Adrenal gland (tissue), 12 donors: ENCODE data around the gene TTLL5. TPM values are rescaled to one million over a fixed set of nuclear protein-coding genes. Genes with fewer than 3 reads are reported as not detected.

ENCODE experiments used
- DNase-seq, 7 donors: peaks; one replicate each; pipeline ENCODE4 v3.0.0-alpha.2; 2019 to 2020
- H3K27ac ChIP-seq, 5 donors: fragments of 200-600 bp; sonication (generic) in 4 of 5; 1 replicate in 3 of 5; 2 replicates in 2 of 5; pipeline versions ENCODE4 v1.5.1 to v1.8.0; 2016 to 2020; ENCODE audit warnings: mild to moderate bottlenecking in 1 of 5
- H3K27me3 ChIP-seq: fragments of 200-600 bp; 2 replicates; pipeline ENCODE4 v1.8.0; 2021
- H3K36me3 ChIP-seq, 2 donors: fragments of 200-600 bp; replicated peaks in 1 of 2; 1 replicate in 1 of 2; 2 replicates in 1 of 2; pipeline versions ENCODE4 v1.5.1 to v1.8.0; 2018 to 2022
- H3K4me1 ChIP-seq, 2 donors: fragments of 200-600 bp; replicated peaks in 1 of 2; 1 replicate in 1 of 2; 2 replicates in 1 of 2; pipeline versions ENCODE4 v1.5.1 to v1.8.0; 2018 to 2021
- H3K4me3 ChIP-seq, 4 donors: fragments of 200-600 bp; sonication (generic) in 3 of 4; one replicate each; pipeline ENCODE4 v1.5.1; 2016 to 2018
- H3K9me3 ChIP-seq, 3 donors: fragments of 200-600 bp; sonication (generic) in 1 of 3; replicated peaks in 1 of 3; 1 replicate in 2 of 3; 2 replicates in 1 of 3; pipeline versions ENCODE4 v1.5.1 to v1.8.0; 2016 to 2021
- POLR2A ChIP-seq, 2 donors: fragments of 450-650 bp; IDR thresholded peaks; one replicate each; pipeline ENCODE4 v1.6.1; 2017; ENCODE audit warnings: antibody characterized with exemption in 2 of 2, mild to moderate bottlenecking in 2 of 2, moderate library complexity in 1 of 2
- WGBS, 4 donors: extraction: QIAGEN DNeasy Blood & Tissue Kit in 2 of 4; methylation state at CpG; one replicate each; pipeline versions ENCODE4 v1.1.5 to v1.1.7; 2013 to 2017; 5-methylcytosine and 5-hydroxymethylcytosine counted together
- intact Hi-C, 2 donors: fragments of 100-400 bp; cut with DNase I; formaldehyde crosslinking; loops; one replicate each; pipeline versions ENCODE4 v1.14.1 to v1.15.0; 2022 to 2023
- polyA plus RNA-seq, 3 donors: library from polyadenylated mRNA; stranded (reverse); fragments of 200-250 nt in 2 of 3; fragments of 350-450 nt in 1 of 3; fragmentation: Illumina TruSeq in 1 of 3; extraction: RNeasy Lipid Tissue Mini Kit (QIAGEN cat#74804) in 1 of 3; gene quantifications; one replicate each; pipeline ENCODE4 v1.2.3, GENCODE V29; 2013 to 2014
- total RNA-seq, 9 donors: library from RNA; depleted of rRNA in 4 of 9; stranded (reverse); fragments of >200 nt in 4 of 9; fragments of 120-200 nt in 1 of 9; fragmentation: NEBNext Ultra II Directional in 1 of 9; extraction: Animal tissue kit (Norgen Biotek cat#: 25700) in 1 of 9; gene quantifications; one replicate each; pipeline versions ENCODE4 v1.1.0 to v1.2.4, GENCODE V29; 2013 to 2023
- TF ChIP-seq, protein P1 (sequence below), 6 experiments: fragments of 450-650 bp in 4 of 6; fragments of 200-600 bp in 2 of 6; sonication (generic) in 1 of 6; IDR thresholded peaks; 1 replicate in 5 of 6; 2 replicates in 1 of 6; pipeline versions ENCODE4 v1.5.1 to v1.8.0; 2016 to 2021; ENCODE audit warnings: antibody characterized with exemption in 6 of 6, mild to moderate bottlenecking in 2 of 6, moderate library complexity in 1 of 6
- donor health status: healthy with polysubstance abuse.
- donor health status: Bipolar disorder and iron deficiency.
- donor health status: DM: yes; HTN: yes; CAD: no.
- donor health status: DM: no; HTN: no; CAD: no.
- donor health status: DM: no; HTN: no; CAD: no.
- donor health status: DM: yes; HTN: yes; CAD: no.

The TTLL5 gene
- total and polyA plus RNA-seq, 12 donors = 12.7 to 34.0 (median 24.1) TPM

DNA sequence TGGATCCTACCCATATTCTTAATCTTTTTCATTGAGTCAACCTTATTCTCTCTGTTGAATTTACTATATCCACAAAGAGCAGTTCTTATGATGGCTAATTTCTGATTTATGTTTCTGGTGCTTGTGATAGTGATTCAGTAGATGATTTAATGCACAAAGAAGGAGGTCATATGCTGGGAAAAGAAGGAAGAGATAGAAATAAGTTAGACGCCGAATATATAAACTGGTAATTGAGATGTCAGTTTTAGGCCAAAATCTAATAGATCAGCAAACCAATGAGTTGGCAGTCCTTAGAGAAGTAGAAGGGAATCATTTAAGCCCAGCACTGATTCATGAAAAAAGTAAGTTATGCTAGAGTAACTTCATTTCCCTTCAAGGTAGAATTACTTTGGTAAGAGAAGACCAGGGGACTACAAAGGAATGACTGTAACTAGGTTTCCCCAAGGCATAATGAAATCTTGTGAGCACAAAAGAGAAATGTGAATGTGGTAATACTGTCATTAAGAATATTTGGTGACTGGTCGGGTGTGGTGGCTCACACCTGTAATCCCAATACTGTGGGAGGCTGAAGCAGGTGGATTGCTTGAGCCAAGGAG lies 188.4 kb downstream of the TTLL5 start:
- 67 to 83% (median 74%) methylated on average over 3 of the region's 3 CpGs for WGBS, 4 donors
- DNase-seq = no peak
- Histone ChIP-seq H3K27me3 (no peaks in the 10 kb centered on the region), H3K27ac (no peak overlapping the region), H3K4me3 (no peak overlapping the region), H3K9me3 (no peaks in the 10 kb centered on the region), H3K36me3 (no peaks in the 10 kb centered on the region), H3K4me1 (no peaks in the 10 kb centered on the region)
- TF ChIP-seq, protein P1, sequence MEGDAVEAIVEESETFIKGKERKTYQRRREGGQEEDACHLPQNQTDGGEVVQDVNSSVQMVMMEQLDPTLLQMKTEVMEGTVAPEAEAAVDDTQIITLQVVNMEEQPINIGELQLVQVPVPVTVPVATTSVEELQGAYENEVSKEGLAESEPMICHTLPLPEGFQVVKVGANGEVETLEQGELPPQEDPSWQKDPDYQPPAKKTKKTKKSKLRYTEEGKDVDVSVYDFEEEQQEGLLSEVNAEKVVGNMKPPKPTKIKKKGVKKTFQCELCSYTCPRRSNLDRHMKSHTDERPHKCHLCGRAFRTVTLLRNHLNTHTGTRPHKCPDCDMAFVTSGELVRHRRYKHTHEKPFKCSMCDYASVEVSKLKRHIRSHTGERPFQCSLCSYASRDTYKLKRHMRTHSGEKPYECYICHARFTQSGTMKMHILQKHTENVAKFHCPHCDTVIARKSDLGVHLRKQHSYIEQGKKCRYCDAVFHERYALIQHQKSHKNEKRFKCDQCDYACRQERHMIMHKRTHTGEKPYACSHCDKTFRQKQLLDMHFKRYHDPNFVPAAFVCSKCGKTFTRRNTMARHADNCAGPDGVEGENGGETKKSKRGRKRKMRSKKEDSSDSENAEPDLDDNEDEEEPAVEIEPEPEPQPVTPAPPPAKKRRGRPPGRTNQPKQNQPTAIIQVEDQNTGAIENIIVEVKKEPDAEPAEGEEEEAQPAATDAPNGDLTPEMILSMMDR (IDR thresholded peaks at IDR 0.05) = no peak
- no peak for TF ChIP-seq POLR2A (IDR thresholded peaks at IDR 0.05)
- intact Hi-C loops = no loop called here

DNA sequence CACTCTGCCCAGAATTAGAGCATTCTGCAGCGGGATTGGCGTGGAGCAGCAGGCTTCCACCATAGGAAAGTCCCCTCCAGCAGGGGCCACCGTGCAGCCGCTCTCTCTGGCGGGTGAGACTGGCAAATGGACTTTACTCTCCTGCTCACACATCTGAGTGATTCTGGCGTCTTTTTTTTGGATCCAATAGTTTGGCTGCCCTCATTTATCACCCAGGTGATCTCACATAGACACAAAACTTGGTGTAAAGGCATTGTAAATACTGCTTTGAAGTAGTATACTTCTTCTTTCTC lies 190.5 kb downstream of the TTLL5 start:
- DNase-seq = no peak
- TF ChIP-seq, protein P1 (IDR thresholded peaks at IDR 0.05) = no peak
- TF ChIP-seq POLR2A (IDR thresholded peaks at IDR 0.05) = no peak
- H3K27ac ChIP-seq = no peak overlapping the region
- H3K36me3 ChIP-seq = no peaks in the 10 kb centered on the region
- H3K9me3 ChIP-seq = no peaks in the 10 kb centered on the region
- H3K4me3 ChIP-seq = no peak overlapping the region
- intact Hi-C loops = no loop called here
- H3K27me3 ChIP-seq = no peaks in the 10 kb centered on the region
- no peaks in the 10 kb centered on the region for H3K4me1 ChIP-seq
- 94 to 97% (median 96%) methylated on average over 6 of the region's 6 CpGs for WGBS, 4 donors

DNA sequence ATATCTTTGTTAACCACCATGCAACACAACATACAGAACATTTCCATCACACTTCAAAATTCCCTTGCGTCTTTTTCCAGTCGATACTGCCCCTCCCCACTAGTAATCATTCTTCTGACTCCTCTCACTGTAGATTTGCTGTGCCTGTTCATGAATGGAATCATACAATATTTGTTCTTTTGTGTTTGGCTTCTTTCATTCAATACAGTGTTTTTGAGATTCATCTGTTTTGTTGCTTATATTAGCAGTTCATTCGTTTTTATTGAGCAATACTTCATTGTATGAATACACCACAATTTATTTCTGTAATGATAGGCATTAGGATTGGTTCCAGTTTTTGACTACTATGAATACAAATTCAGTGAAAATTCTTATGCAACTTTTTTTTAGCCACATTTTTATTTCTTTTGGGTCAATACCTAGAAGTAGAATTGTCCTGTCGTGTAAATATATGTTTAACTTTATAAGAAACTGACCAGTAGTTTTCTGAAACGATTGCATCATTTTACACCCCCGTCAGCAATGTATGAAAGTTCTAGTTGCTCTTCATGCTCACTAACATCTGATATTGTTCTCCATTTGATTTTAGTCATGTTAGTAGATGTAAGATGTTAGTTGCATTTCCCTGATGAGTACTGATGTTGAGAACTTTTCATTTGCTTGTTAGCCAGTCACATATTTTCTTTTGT lies 193.2 kb downstream of the TTLL5 start:
- 77 to 80% (median 79%) methylated on average over 6 of the region's 6 CpGs for WGBS, 4 donors
- no peaks in the 10 kb centered on the region for H3K27me3 ChIP-seq
- H3K4me1 ChIP-seq = no peaks in the 10 kb centered on the region
- DNase-seq = no peak
- no peak overlapping the region for H3K4me3 ChIP-seq
- TF ChIP-seq, protein P1 (IDR thresholded peaks at IDR 0.05) = no peak
- no peak for TF ChIP-seq POLR2A (IDR thresholded peaks at IDR 0.05)
- no peak overlapping the region for H3K27ac ChIP-seq
- intact Hi-C loops = no loop called here
- no peaks in the 10 kb centered on the region for H3K9me3 ChIP-seq
- no peaks in the 10 kb centered on the region for H3K36me3 ChIP-seq

DNA sequence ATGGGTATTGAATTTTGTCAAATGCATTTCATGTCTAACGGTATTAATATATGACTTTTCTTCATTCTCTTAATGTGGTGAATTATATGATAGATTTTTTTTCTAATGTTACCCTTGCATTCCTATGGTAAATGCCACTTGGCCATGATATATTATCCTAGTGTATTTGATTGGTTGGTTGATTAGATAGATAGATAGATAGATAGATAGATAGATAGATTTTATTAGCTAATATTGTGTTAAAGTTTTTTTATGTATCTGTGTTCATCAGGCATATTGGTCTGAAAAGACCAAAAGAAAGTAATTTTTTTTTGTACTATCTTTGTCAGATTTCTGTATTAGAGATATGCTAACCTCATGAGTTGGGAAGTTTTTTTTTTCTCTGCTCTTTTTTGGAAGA lies 196.2 kb downstream of the TTLL5 start:
- no peak for DNase-seq
- Histone ChIP-seq H3K4me1 (peaks cover 0 to 14% of the 10 kb centered on the region in 2 donors), H3K27me3 (no peaks in the 10 kb centered on the region), H3K27ac (no peak overlapping the region), H3K9me3 (no peaks in the 10 kb centered on the region), H3K4me3 (no peak overlapping the region), H3K36me3 (no peaks in the 10 kb centered on the region)
- 89 to 100% (median 99%) methylated on average over 1 of the region's 1 CpG for WGBS, 4 donors
- TF ChIP-seq POLR2A (IDR thresholded peaks at IDR 0.05) = no peak
- TF ChIP-seq, protein P1 (IDR thresholded peaks at IDR 0.05) = no peak
- intact Hi-C loops = no loop called here
